ENCODE data around the gene HS3ST3A1.

DNA sequence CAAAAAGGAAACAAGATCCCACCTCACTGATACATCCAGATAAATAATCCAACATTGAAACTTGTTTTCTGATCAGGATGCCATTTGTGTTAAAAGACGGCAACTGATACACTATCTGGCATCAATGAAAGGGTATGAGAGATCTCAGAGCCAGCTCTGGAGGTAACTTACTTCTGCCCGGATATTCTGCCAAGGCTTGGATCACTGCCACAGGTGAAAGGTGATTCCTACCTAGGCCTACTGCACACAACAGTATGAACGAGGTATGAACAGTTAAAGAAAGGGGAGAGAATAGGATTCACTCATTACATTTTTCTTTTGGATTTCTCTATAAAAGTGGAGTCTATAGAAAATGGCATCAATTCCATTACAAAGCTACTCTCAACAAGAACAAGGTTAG, 136.1 kb downstream of the HS3ST3A1 start:
- TF ChIP-seq POLR2A (IDR thresholded peaks at IDR 0.05; ENCODE audit: low read length), result no peak
- TF ChIP-seq GATA1 (IDR thresholded peaks at IDR 0.05; ENCODE audit: low read depth, low read length), result no peak
